GM19452 (cell line): Measurements from ENCODE around the gene MVD.

Source experiments
- ATAC-seq: cut with Tn5 transposase; IDR thresholded peaks from one replicate; pipeline ENCODE4 v1.9.1; 2021; ENCODE audit not compliant: unreplicated experiment

Gene MVD

GRCh38 chr16:88655733-88656281, 7.1 kb downstream of the MVD start:
- no peak for ATAC-seq

- ATAC-seq, result no peak
Measured at GRCh38 chr16:88655053-88655732, 7.7 kb downstream of the MVD start.

GRCh38 chr16:88654363-88655052, 8.4 kb downstream of the MVD start:
- no peak for ATAC-seq

GRCh38 chr16:88653596-88654362, 9.1 kb downstream of the MVD start:
- ATAC-seq, result no peak

GRCh38 chr16:88653101-88653500, 9.8 kb downstream of the MVD start:
- no peak for ATAC-seq

- no peak for ATAC-seq
Measured at GRCh38 chr16:88652762-88653063, 10.2 kb downstream of the MVD start.

- no peak for ATAC-seq
Measured at GRCh38 chr16:88651989-88652761, 10.7 kb downstream of the MVD start.

GRCh38 chr16:88651276-88651988, 11.5 kb downstream of the MVD start:
- peak; percentile 72 for ATAC-seq

- peak; percentile 70 for ATAC-seq
Measured at GRCh38 chr16:88650749-88651275, 12.1 kb downstream of the MVD start, which contains the start of gene CYBA. Gene CYBA (minus strand): TSS chr16:88651053. CDS start chr16:88651013, 40 bp downstream.

GRCh38 chr16:88649924-88650748, 12.8 kb downstream of the MVD start:
- peak; percentile 8 for ATAC-seq

GRCh38 chr16:88649195-88649923, 13.5 kb downstream of the MVD start:
- no peak for ATAC-seq

DNA sequence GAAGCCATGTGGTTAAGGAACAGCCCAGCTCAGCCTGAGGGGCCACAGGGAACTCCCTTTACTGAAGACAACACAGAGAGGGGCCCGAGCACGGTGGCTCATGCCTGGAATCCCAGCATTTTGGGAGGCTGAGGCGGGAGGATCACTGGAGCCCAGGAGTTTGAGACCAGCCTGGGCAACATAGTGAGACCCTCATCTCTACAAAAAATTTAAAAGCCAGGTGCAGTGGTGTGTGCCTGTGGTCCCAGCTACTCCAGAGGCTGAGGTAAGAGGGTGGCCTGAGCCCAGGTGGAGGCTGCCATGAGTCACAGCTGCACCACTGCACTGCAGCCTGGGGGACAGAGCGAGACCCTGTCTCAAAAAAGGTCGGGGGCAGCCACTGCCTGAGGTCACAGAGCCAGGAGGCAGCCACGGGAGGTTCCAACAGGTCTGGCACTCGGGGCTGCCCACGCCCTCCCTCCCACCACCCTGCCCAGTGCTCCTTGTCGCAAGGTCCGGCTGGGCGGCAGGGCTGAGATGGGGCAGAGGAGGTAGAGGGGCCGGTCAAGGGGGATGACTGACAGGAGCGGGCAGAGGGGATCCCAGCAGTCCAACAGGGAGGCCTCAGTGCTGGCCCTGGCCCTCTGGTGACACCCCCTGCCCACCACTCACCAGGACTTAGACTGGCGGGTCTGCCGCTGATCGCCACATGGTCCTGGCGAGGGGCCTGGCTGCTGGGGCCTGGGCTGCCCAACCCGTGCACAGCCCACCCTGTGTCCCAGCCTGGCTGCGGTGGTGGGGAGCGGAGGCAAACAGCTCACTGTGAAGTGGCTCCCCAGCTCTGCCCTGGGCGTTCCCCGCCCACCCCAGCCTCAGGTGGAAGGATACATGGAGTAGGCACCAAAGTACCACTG, 15.5 kb downstream of the MVD start:
- no peak for ATAC-seq

DNA sequence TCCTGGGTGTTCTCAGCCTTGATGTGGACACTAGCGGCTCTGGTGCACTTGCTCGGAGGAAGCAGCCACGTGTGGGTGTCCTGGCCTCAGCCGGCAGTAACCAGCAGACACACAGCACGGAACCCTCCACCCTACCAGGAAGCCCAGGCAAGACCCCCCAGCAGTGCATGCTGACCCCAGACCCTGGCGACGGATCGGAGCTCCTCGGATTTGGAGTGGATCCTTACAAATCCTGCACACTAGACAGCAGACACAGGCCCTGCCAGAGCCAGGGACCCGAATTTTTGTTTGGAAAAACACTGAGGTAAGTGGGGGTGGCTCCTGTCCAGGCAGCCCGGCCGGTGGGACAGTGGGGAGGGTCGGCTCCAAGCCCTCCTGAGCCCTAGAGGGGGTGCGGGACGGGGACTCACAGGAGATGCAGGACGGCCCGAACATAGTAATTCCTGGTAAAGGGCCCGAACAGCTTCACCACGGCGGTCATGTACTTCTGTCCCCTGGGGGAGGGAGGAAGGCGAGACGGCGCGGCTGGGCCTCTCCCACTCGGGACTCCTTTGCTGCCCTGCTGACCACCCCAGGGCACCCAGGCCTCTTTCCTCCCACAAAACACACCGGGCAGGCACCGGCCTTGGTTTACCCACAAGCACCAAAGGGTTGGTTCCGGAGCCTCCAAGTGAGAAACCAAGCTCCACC, 16.4 kb downstream of the MVD start:
- ATAC-seq, result no peak

DNA sequence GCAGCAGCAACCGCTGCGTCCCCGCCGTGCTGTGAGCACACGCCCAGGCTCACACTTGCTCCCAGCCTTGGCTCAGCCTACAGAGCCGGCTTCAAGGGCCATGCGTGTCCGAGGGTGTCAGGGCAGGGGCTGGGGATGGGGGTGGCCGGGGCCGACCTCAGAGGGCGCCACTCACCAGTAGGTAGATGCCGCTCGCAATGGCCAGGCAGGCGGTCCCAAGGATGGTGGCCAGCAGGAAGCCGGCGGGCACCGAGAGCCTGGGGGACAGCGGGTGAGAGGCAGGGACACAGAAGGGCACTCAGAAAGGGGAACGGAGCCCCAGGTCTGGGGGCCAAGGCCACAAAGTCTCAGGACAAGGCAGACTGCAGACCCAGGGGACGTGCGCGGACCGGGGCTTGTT, 16.9 kb downstream of the MVD start:
- no peak for ATAC-seq

GRCh38 chr16:88645455-88645854, 17.4 kb downstream of the MVD start:
- ATAC-seq, result no peak

DNA sequence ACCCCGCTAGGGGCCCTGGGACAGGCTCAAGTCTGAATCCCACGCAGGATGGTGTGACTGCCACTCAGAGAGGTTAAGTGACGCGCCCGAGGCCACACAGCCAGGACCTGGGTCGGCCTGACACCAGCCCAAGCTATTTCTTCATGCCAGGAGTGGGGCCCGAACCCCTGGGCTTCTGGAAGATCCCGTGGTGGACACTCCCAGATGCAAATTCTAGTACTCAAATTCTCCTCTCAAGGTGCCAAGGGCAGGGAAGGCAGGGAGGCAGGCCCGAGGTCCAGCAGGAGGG, 19.3 kb downstream of the MVD start:
- no peak for ATAC-seq
